HG03521 (cell line): ENCODE measurements around the gene HIVEP3.

ENCODE experiments used
- ATAC-seq: cut with Tn5 transposase; IDR thresholded peaks from one replicate; pipeline ENCODE4 v1.9.1; 2021; ENCODE audit warnings: mild to moderate bottlenecking, moderate library complexity; ENCODE audit not compliant: unreplicated experiment

HIVEP3 gene

GRCh38 chr1:41542196-41542930, 376.4 kb downstream of the HIVEP3 start:
- ATAC-seq: no peak

GRCh38 chr1:41541592-41541952, 377.1 kb downstream of the HIVEP3 start:
- no peak for ATAC-seq

- no peak for ATAC-seq
Observed at GRCh38 chr1:41540886-41541591, 377.7 kb downstream of the HIVEP3 start.

DNA sequence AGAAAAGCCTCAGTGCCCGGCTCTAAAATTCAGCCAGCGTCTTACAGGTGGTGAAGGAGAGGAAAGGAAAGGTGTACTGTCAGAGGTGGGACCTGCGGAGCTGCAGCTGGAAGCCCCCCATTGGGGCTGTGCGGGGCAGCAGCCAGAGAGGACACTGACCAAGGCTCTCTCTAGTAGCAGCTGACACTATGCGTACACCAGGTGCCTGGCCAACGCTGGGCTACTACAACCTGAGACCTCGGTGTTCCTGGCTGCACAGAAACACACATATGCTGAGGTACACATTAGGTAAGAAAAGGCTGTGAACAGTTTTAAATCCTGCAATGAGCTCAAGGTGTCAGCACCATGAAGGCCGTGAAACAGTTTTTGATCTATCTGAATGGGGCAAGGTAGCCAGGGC, 378.7 kb downstream of the HIVEP3 start:
- no peak for ATAC-seq

- ATAC-seq: no peak
Observed at GRCh38 chr1:41539418-41539805, 379.3 kb downstream of the HIVEP3 start.

- ATAC-seq: no peak
Observed at GRCh38 chr1:41538741-41539417, 379.8 kb downstream of the HIVEP3 start.

- ATAC-seq: no peak
Observed at GRCh38 chr1:41537788-41538351, 380.9 kb downstream of the HIVEP3 start.

GRCh38 chr1:41537251-41537650, 381.5 kb downstream of the HIVEP3 start:
- no peak for ATAC-seq

DNA sequence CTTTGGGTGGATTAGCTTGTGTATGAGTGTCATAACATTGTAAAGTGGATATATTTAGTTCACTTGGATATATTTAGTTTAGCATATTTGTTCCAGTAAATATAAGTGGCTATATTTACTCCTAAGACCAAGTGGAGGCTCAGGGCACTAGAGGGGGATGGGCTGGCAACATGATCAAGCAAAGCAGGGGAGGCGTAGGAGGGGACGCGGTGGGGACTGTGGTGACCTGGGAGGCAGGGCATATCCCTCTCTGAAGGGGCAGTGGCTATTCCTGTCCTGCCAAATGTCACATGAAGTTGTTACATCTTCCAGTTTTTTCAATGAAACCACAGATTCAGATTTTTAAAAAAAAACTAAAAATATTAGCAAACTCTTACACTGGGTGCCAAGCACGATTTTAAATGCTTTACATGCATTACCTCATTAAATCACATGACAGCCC, 382.3 kb downstream of the HIVEP3 start:
- no peak for ATAC-seq

GRCh38 chr1:41535716-41536115, 383.0 kb downstream of the HIVEP3 start:
- no peak for ATAC-seq

GRCh38 chr1:41535276-41535675, 383.4 kb downstream of the HIVEP3 start:
- no peak for ATAC-seq

DNA sequence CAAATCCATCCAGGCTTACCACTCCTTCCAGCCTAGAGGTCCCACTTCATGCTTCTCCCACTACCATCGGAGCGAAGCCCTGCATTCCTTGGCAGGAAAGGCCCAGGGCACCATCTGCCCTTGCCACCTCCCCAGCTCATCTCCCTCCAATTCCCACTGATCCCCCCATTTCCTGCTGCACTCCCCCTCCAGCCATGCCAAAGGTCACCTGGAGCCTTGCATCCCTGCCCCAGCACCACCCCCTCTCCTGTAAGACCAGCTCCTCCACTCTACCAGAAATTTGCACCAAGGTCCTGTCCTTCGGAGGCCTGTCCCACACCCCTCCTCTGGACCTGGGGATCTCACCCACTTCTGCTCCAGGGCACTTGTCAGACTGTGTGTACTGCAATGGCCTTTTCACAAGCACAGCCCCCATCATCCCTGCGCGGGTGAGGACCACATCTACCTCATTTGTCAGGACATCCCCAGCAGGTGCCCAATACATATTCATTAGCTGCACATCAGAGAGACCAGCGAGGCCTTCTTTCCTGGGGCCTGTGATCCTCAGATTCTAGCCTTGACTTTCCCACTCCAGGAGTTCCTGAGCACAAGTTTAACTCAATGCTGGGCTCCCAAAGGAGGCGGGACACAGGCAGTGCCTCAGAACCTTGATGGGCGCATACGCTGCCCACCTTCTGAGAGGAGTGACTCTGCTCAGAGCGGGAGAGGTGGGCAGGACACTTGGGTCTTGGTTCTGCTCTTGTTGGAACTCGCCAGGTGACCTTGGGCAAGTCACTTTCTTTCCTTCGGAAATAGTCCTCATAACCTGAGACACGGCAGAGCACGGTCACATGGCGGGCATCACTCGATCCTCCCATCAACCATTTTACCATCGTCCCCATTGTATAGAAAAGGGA, 384.3 kb downstream of the HIVEP3 start:
- no peak for ATAC-seq

DNA sequence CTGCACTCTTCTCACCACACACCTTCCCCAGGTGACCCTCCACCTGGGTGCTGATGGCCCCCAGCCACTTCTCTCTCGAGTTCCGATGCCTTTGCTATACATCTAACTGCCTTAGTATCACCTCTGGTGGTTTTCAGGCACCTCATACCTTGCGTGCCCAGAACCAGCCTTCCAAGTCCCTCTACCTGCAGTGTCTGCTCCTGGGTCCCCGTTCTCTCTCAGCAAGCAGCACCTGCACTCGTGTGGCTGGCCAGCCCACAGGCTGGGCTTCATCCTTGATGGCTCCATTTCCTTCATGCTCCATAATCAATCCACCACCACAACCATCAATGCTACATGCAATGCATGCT, 385.0 kb downstream of the HIVEP3 start:
- ATAC-seq: no peak

GRCh38 chr1:41533016-41533730, 385.5 kb downstream of the HIVEP3 start:
- ATAC-seq: no peak

GRCh38 chr1:41532206-41532975, 386.3 kb downstream of the HIVEP3 start:
- ATAC-seq: no peak

- no peak for ATAC-seq
Observed at GRCh38 chr1:41530411-41530810, 388.3 kb downstream of the HIVEP3 start.

GRCh38 chr1:41529621-41530395, 388.9 kb downstream of the HIVEP3 start:
- ATAC-seq: no peak

GRCh38 chr1:41528726-41529605, 389.8 kb downstream of the HIVEP3 start:
- no peak for ATAC-seq
